Lung (tissue), 12 donors: ENCODE data around the gene SLC25A14. TPM values are rescaled to one million over a fixed set of nuclear protein-coding genes. Genes with fewer than 3 reads are reported as not detected.

Experiments used
- ATAC-seq: fragments of 200-7000 bp; cut with Tn5 transposase; one replicate; pipeline ENCODE4 v1.9.1; 2020; ENCODE audit warnings: moderate number of reproducible peaks; ENCODE audit not compliant: insufficient read depth, low FRiP score
- DNase-seq, 3 donors: peaks; one replicate each; pipeline ENCODE4 v3.0.0-alpha.2; 2013 to 2017
- H3K27ac ChIP-seq, 2 donors: one replicate each; pipeline ENCODE4 v1.5.1; 2013; ENCODE audit warnings: mild to moderate bottlenecking in 2 of 2, moderate library complexity in 2 of 2, control low read depth in 1 of 2, inconsistent platforms in 1 of 2, low read depth in 1 of 2, low read length in 1 of 2
- H3K27me3 ChIP-seq, 3 donors: one replicate each; pipeline ENCODE4 v1.5.1; 2013; ENCODE audit warnings: low read length in 2 of 3; ENCODE audit not compliant: control insufficient read depth in 3 of 3, insufficient read depth in 3 of 3
- H3K36me3 ChIP-seq, 4 donors: one replicate each; pipeline ENCODE4 v1.5.1; 2013; ENCODE audit warnings: low read length in 4 of 4, mild to moderate bottlenecking in 1 of 4, moderate library complexity in 1 of 4; ENCODE audit not compliant: control insufficient read depth in 4 of 4, insufficient read depth in 4 of 4
- H3K4me1 ChIP-seq, 5 donors: one replicate each; pipeline ENCODE4 v1.5.1; 2013; ENCODE audit warnings: low read length in 5 of 5, mild to moderate bottlenecking in 2 of 5, moderate library complexity in 1 of 5; ENCODE audit not compliant: control insufficient read depth in 5 of 5, insufficient read depth in 5 of 5
- H3K4me3 ChIP-seq: one replicate; pipeline ENCODE4 v1.5.1; 2013; ENCODE audit warnings: mild to moderate bottlenecking, control low read depth, moderate library complexity
- H3K9ac ChIP-seq, 2 donors: one replicate each; pipeline ENCODE4 v1.5.1; 2013; ENCODE audit warnings: low read length in 2 of 2, control low read depth in 1 of 2; ENCODE audit not compliant: insufficient read depth in 1 of 2
- H3K9me3 ChIP-seq, 4 donors: one replicate each; pipeline ENCODE4 v1.5.1; 2013; ENCODE audit warnings: low read length in 3 of 4, mild to moderate bottlenecking in 1 of 4, moderate library complexity in 1 of 4; ENCODE audit not compliant: control insufficient read depth in 4 of 4, insufficient read depth in 3 of 4
- WGBS, 2 donors: extraction: QIAGEN DNeasy Blood & Tissue Kit; methylation state at CpG; one replicate each; pipeline ENCODE4 v1.1.7; 2013; 5-methylcytosine and 5-hydroxymethylcytosine counted together
- polyA plus RNA-seq, 2 donors: library from polyadenylated mRNA; stranded (reverse); fragments of 200-250 nt; gene quantifications; one replicate each; pipeline ENCODE4 v1.2.1, GENCODE V29; 2013
- total RNA-seq, 2 donors: library from RNA; depleted of rRNA in 1 of 2; stranded (reverse); fragments of >200 nt in 1 of 2; gene quantifications; one replicate each; pipeline ENCODE4 v1.2.1, GENCODE V29; 2014 to 2021
- TF ChIP-seq, protein P1 (sequence below): IDR thresholded peaks from 2 replicates; pipeline ENCODE4 v1.5.1; 2012; ENCODE audit warnings: mild to moderate bottlenecking; ENCODE audit errors: control extremely low read depth, extremely low read depth
- donor health status: control.
- donor health status: control.
- donor health status: Bipolar disorder and iron deficiency.
- donor health status: healthy.
- donor health status: DM: yes; HTN: yes; CAD: no.

SLC25A14 gene
- total and polyA plus RNA-seq, 4 donors = 8.7 to 25.5 (median 14.9) TPM

DNA sequence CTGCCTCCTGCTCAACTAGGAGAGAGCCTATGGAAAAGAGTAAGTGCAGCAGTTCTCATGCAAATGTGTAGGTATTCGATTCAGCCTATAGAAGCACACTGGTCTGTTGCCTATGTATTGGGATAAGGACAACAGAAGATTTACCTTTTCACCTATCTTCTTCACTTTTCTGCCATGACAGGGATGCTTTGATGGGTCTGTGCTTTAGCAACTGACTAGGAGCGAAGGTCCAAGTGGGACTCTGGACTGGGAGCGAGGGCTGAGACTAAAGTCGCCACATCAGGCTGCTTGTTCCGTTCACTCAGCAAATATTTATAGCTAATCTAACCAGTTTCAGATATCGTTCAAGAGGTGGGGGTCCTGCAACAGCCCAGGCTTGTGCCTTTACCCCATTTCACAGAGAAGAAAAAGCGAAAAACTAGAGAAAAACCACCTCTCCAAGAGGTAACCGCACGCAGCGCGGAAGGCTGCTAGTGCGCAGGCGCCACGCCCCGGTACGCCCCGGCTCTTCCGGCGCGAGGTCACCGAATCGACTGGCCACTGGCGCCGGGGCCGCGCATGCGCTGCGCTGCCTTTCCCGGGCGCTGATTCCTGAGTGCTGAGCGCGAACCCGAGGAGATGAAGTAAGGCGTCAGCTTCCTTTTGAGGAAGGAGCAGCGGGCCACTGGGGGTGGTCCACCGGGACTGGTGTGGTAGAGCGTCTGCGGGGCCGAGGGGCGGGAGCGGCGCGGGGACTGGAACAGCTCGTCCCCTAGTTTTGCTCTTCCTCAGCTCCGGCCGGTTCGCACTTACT lies 61.9 kb downstream of the SLC25A14 start, which contains the start of gene RBMX2:
Gene RBMX2, plus strand, starts transcription at position 573 of the 793 bp plus-strand sequence. Its CDS starts 46 bp downstream, at position 619.
- Histone ChIP-seq H3K4me3 (peak within 1 kb of the TSS; percentile 59), H3K9ac (peak within 1 kb of the TSS in 1 of 2 donors; percentile 75), H3K9me3 (peaks cover 0 to 3% (median 0%) of the 10 kb centered on the region in 4 donors), H3K36me3 (peaks cover 0 to 6% (median 2%) of the 10 kb centered on the region in 4 donors), H3K27me3 (peaks cover 1 to 11% (median 8%) of the 10 kb centered on the region in 3 donors), H3K27ac (peak within 1 kb of the TSS; percentile 80), H3K4me1 (peaks cover 0 to 6% (median 0%) of the 10 kb centered on the region in 5 donors)
- TF ChIP-seq, protein P1, sequence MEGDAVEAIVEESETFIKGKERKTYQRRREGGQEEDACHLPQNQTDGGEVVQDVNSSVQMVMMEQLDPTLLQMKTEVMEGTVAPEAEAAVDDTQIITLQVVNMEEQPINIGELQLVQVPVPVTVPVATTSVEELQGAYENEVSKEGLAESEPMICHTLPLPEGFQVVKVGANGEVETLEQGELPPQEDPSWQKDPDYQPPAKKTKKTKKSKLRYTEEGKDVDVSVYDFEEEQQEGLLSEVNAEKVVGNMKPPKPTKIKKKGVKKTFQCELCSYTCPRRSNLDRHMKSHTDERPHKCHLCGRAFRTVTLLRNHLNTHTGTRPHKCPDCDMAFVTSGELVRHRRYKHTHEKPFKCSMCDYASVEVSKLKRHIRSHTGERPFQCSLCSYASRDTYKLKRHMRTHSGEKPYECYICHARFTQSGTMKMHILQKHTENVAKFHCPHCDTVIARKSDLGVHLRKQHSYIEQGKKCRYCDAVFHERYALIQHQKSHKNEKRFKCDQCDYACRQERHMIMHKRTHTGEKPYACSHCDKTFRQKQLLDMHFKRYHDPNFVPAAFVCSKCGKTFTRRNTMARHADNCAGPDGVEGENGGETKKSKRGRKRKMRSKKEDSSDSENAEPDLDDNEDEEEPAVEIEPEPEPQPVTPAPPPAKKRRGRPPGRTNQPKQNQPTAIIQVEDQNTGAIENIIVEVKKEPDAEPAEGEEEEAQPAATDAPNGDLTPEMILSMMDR = no peak
- WGBS, 2 donors = 5 to 34% methylated on average over 34 to 47 of the region's 47 CpGs
- DNase-seq (peak; percentile 77 to 86 (median 78)), ATAC-seq (peak; percentile 94)

DNA sequence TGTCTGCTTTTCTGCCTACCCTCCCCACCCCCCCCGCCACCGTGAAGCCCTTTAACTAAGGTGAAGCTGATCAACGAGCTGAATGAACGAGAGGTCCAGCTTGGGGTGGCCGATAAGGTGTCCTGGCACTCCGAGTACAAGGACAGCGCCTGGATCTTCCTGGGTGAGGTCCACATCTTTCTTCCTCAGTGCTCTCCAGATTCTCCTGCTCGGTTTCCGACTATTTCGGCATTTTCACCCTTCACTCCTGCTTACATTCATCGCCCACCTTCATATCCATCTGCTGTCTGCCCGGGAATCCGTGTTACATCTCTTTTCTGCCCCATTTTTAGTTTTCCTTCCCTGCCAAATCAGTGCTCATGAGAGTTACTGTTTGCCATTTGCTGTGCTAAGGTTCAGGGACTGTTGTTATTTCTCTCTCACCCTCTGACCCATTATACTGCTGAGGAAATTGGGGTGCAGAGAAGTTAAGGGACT lies 62.5 kb downstream of the SLC25A14 start:
- 2 to 29% methylated on average over 12 to 13 of the region's 13 CpGs for WGBS, 2 donors
- Histone ChIP-seq H3K27me3 (peaks cover 0 to 11% (median 4%) of the 10 kb centered on the region in 3 donors), H3K27ac (peak overlapping the region; percentile 61 to 75), H3K4me1 (peaks cover 0 to 6% (median 0%) of the 10 kb centered on the region in 5 donors), H3K9me3 (peaks cover 0 to 3% (median 0%) of the 10 kb centered on the region in 4 donors), H3K9ac (peak overlapping the region in 1 of 2 donors; percentile 46), H3K36me3 (peaks cover 0 to 6% (median 2%) of the 10 kb centered on the region in 4 donors), H3K4me3 (peak overlapping the region; percentile 59)
- ATAC-seq (peak; percentile 42), DNase-seq (no peak)
- TF ChIP-seq, protein P1 = no peak

DNA sequence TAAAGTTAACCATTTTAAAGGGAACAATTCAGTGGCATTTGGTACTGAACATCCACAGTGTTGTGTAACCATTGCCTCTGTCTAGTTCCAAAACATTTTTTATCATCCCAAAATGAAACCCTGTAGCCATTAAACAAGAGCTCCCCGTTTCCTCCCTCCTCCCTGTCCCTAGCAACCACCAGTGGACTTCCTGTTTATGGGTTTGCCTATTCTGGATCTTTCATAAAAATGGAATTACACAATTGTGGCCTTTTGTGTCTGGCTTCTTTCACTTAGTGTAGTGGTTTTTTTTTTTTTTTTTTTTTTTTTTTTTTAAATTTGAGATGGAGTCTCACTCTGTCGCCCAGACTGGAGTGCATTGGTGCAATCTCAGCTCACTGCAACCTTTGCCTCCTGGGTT lies 73.7 kb downstream of the SLC25A14 start:
- Histone ChIP-seq H3K4me3 (no peak overlapping the region), H3K9me3 (no peaks in the 10 kb centered on the region), H3K9ac (no peak overlapping the region), H3K27ac (no peak overlapping the region), H3K36me3 (peaks cover 0 to 15% (median 8%) of the 10 kb centered on the region in 4 donors), H3K4me1 (no peaks in the 10 kb centered on the region), H3K27me3 (no peaks in the 10 kb centered on the region)
- ATAC-seq (no peak), DNase-seq (peak in 2 of 3 donors; percentile 1 to 7)
- TF ChIP-seq, protein P1 = no peak
- WGBS, 2 donors = 20 to 68% methylated on average over 2 of the region's 2 CpGs
